Osteoblast (primary cell): Measurements from ENCODE around the gene GSTM3. TPM values are rescaled to one million over a fixed set of nuclear protein-coding genes. Genes with fewer than 3 reads are reported as not detected.
A peak's percentile ranks its signal among the peaks of the same experiment; 100 is the strongest.

Source experiments
- DNase-seq: peaks from one replicate; pipeline ENCODE4 v3.0.0; 2011; ENCODE audit warnings: low spot score, mixed read lengths; ENCODE audit not compliant: insufficient read length; ENCODE audit errors: missing footprints
- H2AFZ ChIP-seq: 2 replicates; pipeline ENCODE4 v1.6.0; 2011; ENCODE audit warnings: mild to moderate bottlenecking, low read length
- H3K27ac ChIP-seq: 2 replicates; pipeline ENCODE4 v1.5.1; 2011; ENCODE audit warnings: mild to moderate bottlenecking, low read depth, low read length, moderate library complexity
- H3K27me3 ChIP-seq: 2 replicates; pipeline ENCODE4 v1.6.0; 2012; ENCODE audit warnings: mild to moderate bottlenecking, control low read depth, inconsistent platforms, low read length, moderate library complexity; ENCODE audit not compliant: insufficient read depth
- H3K36me3 ChIP-seq: 2 replicates; pipeline ENCODE4 v1.5.1; 2011; ENCODE audit warnings: mild to moderate bottlenecking, low read length, control low read depth, moderate library complexity; ENCODE audit not compliant: insufficient read depth
- H3K4me1 ChIP-seq: 2 replicates; pipeline ENCODE4 v1.5.1; 2011; ENCODE audit warnings: mild to moderate bottlenecking, low read length, control low read depth, moderate library complexity; ENCODE audit not compliant: insufficient read depth
- H3K4me2 ChIP-seq: 2 replicates; pipeline ENCODE4 v1.6.0; 2011; ENCODE audit warnings: mild to moderate bottlenecking, low read length; ENCODE audit not compliant: insufficient read depth
- H3K4me3 ChIP-seq: fragments of 200-600 bp; sonication (generic); 3 replicates; pipeline ENCODE4 v1.5.1; 2012; ENCODE audit warnings: mild to moderate bottlenecking, low read length, inconsistent platforms; ENCODE audit not compliant: insufficient read depth
- H3K79me2 ChIP-seq: 2 replicates; pipeline ENCODE4 v1.6.0; 2012; ENCODE audit warnings: mild to moderate bottlenecking, low read length, control low read depth, inconsistent platforms; ENCODE audit not compliant: insufficient read depth
- H3K9me3 ChIP-seq: 2 replicates; pipeline ENCODE4 v1.5.1; 2011; ENCODE audit warnings: low read depth, low read length, control low read depth
- H4K20me1 ChIP-seq: 2 replicates; pipeline ENCODE4 v1.6.0; 2012; ENCODE audit warnings: mild to moderate bottlenecking, low read length, control low read depth; ENCODE audit not compliant: insufficient read depth
- total RNA-seq: library from RNA; depleted of rRNA; stranded (reverse); fragments of >200 nt; gene quantifications from 2 replicates; pipeline ENCODE4 v1.2.3, GENCODE V29; 2012
- TF ChIP-seq, protein P1 (sequence below): IDR thresholded peaks from 2 replicates; pipeline ENCODE4 v1.5.1; 2011; ENCODE audit warnings: mild to moderate bottlenecking, low read depth, low read length, moderate library complexity; ENCODE audit errors: extremely low read depth

Gene GSTM3
- total RNA-seq, 1 donor = 49.9 TPM

GRCh38 chr1:109770331-109771095, 29.7 kb upstream of the GSTM3 start:
- Histone ChIP-seq H3K79me2 (no peaks in the 10 kb centered on the region), H3K27ac (no peak overlapping the region), H3K4me3 (no peak overlapping the region), H3K4me2 (no peak overlapping the region), H3K9me3 (no peaks in the 10 kb centered on the region), H2AFZ (peak overlapping the region; percentile 47), H4K20me1 (no peaks in the 10 kb centered on the region), H3K4me1 (peaks cover 6% of the 10 kb centered on the region), H3K36me3 (no peaks in the 10 kb centered on the region), H3K27me3 (peaks cover 2% of the 10 kb centered on the region)
- TF ChIP-seq, protein P1, sequence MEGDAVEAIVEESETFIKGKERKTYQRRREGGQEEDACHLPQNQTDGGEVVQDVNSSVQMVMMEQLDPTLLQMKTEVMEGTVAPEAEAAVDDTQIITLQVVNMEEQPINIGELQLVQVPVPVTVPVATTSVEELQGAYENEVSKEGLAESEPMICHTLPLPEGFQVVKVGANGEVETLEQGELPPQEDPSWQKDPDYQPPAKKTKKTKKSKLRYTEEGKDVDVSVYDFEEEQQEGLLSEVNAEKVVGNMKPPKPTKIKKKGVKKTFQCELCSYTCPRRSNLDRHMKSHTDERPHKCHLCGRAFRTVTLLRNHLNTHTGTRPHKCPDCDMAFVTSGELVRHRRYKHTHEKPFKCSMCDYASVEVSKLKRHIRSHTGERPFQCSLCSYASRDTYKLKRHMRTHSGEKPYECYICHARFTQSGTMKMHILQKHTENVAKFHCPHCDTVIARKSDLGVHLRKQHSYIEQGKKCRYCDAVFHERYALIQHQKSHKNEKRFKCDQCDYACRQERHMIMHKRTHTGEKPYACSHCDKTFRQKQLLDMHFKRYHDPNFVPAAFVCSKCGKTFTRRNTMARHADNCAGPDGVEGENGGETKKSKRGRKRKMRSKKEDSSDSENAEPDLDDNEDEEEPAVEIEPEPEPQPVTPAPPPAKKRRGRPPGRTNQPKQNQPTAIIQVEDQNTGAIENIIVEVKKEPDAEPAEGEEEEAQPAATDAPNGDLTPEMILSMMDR = no peak
- peak; percentile 21 for DNase-seq

DNA sequence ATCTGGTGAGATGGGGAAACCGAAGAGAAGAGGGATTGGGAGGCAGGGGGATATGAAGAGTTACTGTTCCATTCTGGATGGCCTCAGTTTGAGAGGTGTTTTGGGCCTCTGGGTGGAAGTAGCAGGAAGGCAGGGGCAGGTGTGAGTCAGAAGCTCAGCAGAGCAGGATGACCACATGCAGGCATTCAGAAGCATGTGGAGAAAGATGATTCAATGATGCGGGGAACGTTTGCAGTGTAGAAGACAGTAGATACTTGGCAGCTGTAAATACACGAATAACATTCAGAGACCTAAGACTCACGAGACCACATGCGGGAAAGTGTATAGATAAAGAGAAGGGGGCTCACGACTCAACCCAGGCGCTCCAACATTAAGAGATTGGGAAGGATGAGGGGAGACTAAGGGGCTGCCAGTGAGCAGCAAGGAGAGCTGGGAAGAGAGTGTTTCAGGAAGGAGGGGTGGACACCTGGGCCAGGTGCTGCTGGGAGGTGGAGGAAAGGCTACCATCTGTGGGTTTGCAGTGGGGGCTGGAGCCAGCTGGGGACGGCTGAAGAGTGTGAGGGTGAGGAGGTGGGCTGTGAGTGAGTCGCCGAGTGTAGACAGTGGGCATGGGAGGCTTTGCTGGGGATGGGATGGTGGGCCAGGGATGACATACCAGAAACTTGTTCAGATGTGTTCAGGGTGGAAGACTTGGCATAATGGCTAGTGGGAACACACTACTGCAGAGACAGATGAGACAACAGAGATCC, 28.7 kb upstream of the GSTM3 start:
- H3K36me3 ChIP-seq = no peaks in the 10 kb centered on the region
- H2AFZ ChIP-seq = no peak overlapping the region

DNA sequence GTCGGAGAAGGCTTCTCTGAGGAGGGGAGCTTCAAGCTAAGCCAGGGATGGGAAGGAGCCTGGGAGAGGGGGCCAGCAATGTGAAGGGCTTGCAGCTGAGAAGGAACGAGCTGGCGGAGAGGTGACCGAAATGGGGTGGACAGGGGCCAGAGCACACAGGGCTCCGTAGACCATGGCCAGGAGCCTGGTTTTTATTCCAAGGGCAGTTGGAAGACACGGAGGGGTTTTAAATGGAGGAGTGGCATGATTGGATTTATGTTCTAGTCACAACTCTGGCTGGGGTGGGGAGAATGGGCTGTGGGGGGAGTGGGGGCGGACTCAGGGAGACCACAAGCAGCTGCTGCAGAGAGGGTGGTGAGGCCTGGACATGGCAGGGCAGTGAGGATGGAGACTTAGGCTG, 28.0 kb upstream of the GSTM3 start:
- Histone ChIP-seq H3K4me3 (no peak overlapping the region), H4K20me1 (no peaks in the 10 kb centered on the region), H3K27me3 (peaks cover 2% of the 10 kb centered on the region), H3K9me3 (no peaks in the 10 kb centered on the region), H3K27ac (no peak overlapping the region), H3K4me2 (no peak overlapping the region), H2AFZ (no peak overlapping the region), H3K79me2 (no peaks in the 10 kb centered on the region), H3K36me3 (no peaks in the 10 kb centered on the region), H3K4me1 (peaks cover 6% of the 10 kb centered on the region)
- TF ChIP-seq, protein P1 = no peak
- peak; percentile 29 for DNase-seq

More for the DNA sequence above, 28.7 kb upstream of the GSTM3 start:
- Histone ChIP-seq H3K4me2 (no peak overlapping the region), H3K4me1 (peaks cover 6% of the 10 kb centered on the region), H3K4me3 (no peak overlapping the region), H3K79me2 (no peaks in the 10 kb centered on the region), H3K27ac (peak overlapping the region; percentile 7), H3K9me3 (no peaks in the 10 kb centered on the region), H4K20me1 (no peaks in the 10 kb centered on the region), H3K27me3 (peaks cover 2% of the 10 kb centered on the region)
- DNase-seq = peak; percentile 98
- TF ChIP-seq, protein P1 = no peak

GRCh38 chr1:109768335-109768650, 27.5 kb upstream of the GSTM3 start:
- Histone ChIP-seq H4K20me1 (no peaks in the 10 kb centered on the region), H2AFZ (no peak overlapping the region), H3K79me2 (no peaks in the 10 kb centered on the region), H3K27ac (no peak overlapping the region), H3K27me3 (peaks cover 2% of the 10 kb centered on the region), H3K4me3 (no peak overlapping the region), H3K4me1 (peaks cover 6% of the 10 kb centered on the region), H3K9me3 (no peaks in the 10 kb centered on the region), H3K4me2 (no peak overlapping the region), H3K36me3 (no peaks in the 10 kb centered on the region)
- TF ChIP-seq, protein P1 = no peak
- DNase-seq = no peak
